Measurements from ENCODE around the gene A4GNT.

Gene A4GNT

GRCh38 chr3:138084196-138084595, 48.0 kb downstream of the A4GNT start:
- TF ChIP-seq CTCF (IDR thresholded peaks at IDR 0.05; ENCODE audit: extremely low read depth, missing control alignments): no peak
- DNase-seq (ENCODE audit: low spot score): no peak

DNA sequence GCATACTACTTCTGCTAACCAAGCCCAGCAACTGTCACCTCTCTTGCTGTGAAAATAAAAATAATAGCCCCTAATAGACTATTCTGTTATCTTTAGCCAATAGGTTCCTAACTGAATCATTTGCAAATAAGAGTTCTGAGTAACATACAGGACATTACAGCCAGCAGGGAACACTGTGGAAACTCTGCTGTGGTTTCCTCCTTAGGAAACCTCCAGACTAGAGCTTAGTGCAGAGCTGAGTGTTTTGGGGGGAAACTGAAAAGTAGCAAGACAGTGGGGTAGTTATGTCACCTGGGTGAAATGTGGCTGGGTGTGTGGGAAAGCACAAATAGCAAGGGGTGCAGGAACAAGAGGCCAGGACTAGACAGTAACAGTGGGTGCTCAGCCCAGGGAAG, 49.2 kb downstream of the A4GNT start:
- TF ChIP-seq CTCF (IDR thresholded peaks at IDR 0.05; ENCODE audit: extremely low read depth, missing control alignments): no peak
- DNase-seq (ENCODE audit: low spot score): no peak

GRCh38 chr3:138082085-138082991, 49.9 kb downstream of the A4GNT start:
- no peak for TF ChIP-seq CTCF (IDR thresholded peaks at IDR 0.05; ENCODE audit: extremely low read depth, missing control alignments)
- DNase-seq (ENCODE audit: low spot score): no peak

DNA sequence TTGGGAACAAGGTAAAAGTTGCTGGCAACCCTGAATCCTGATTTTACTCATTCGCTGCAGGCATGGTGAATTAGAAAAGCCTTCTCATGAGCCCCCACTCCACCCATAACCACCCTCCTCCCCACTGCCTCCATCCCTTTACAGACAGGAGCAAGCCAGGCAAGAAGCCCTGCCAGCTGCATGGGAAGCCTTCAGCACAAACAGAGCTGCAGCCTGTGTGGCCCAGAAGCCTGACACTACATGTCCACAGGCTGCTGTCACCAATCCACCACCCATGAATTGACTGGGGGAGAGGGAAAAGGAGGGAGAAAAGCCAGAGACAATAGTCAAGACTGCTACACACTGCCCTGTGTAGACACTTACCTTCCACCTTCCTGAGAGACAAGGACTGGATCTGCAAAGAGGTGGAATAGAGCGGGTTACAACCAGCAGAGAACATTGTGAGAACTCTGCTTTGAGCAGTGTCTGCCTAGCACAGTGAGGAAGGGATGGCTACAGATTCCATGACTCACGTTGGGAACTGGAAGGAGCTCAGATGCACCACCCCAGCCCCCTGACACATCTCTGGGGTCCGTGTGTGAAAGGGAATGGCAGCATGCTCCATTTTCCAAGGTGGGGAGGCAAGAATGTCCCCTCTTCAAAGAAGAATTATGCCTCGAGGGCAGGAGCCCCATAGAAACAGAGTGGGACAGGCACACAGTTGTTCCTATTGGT, 50.7 kb downstream of the A4GNT start:
- no peak for DNase-seq (ENCODE audit: low spot score)
- TF ChIP-seq CTCF (IDR thresholded peaks at IDR 0.05; ENCODE audit: extremely low read depth, missing control alignments): no peak

- DNase-seq (ENCODE audit: low spot score): no peak
- TF ChIP-seq CTCF (IDR thresholded peaks at IDR 0.05; ENCODE audit: extremely low read depth, missing control alignments): no peak
These were observed 52.3 kb downstream of the A4GNT start for GRCh38 chr3:138079901-138080300.

DNA sequence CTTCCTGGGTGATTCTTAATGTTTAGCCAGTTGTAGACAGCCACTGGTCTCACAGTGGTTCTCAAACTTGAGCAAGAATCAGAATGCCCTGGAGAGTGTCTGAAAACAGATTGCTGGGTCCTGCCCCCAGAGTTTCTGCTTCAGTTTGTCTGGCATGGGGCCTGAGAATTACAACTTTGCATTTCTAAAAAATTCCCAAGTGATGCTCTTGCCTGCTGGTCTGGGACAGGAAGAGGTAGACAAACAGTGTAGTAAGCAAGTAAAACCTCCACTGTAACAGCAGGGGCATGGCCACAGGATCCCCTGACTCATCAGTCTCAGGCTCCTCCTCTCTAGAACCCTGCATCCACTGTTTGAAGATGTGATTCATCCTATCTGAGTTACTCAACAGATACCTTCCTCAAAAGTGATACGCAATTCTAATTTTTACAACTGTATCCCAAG, 53.3 kb downstream of the A4GNT start:
- TF ChIP-seq CTCF (IDR thresholded peaks at IDR 0.05; ENCODE audit: extremely low read depth, missing control alignments): no peak
- DNase-seq (ENCODE audit: low spot score): no peak

GRCh38 chr3:138078096-138078495, 54.1 kb downstream of the A4GNT start:
- no peak for TF ChIP-seq CTCF (IDR thresholded peaks at IDR 0.05; ENCODE audit: extremely low read depth, missing control alignments)
- no peak for DNase-seq (ENCODE audit: low spot score)

All from GM20000 (cell line).